Activated CD4-positive, alpha-beta T cell treated with anti-CD3 and anti-CD28 coated beads, Interleukin-2, amount 50 U/mL, for 48 hours (primary cell): ENCODE data around the gene IFI16.
"Not testable (repeated sequence)": the region's sequence is repeated elsewhere in the genome, so short reads cannot be mapped to it uniquely, and the experiment has no call there.

ENCODE experiments used
- DNase-seq, 2 experiments: peaks; one replicate each; pipeline ENCODE4 v3.0.0-alpha.2; 2020

The IFI16 gene

GRCh38 chr1:159009704-159010361 is at the start of gene IFI16:
TSS of gene IFI16 (plus strand) at chr1:159009907. CDS start at chr1:159014681, 4,774 bp downstream.
- peak; percentile 43 to 59 for DNase-seq

- DNase-seq = no peak
Observed at GRCh38 chr1:158961178-158961577, 48.5 kb upstream of the IFI16 start.

DNA sequence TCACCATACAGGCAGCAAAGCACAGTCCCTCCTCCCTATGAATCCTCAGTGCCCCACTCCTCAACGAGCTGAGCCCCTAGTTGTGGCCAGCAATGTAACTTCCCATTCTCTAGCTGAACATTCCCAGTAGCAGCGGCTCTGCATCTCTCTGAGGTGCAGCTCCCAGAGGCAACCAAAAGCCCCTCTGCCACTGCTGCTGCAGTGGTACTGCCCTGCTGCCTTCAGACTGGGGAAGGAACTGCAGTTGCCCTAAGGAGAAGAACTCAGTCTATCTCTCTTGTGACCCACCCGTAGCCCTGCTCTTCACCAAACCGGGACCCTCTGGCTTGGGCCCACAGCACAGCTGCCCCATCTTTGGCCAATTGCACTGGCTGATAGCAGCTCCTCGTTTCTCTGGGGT is 46.7 kb upstream of the IFI16 start:
- DNase-seq = no peak

DNA sequence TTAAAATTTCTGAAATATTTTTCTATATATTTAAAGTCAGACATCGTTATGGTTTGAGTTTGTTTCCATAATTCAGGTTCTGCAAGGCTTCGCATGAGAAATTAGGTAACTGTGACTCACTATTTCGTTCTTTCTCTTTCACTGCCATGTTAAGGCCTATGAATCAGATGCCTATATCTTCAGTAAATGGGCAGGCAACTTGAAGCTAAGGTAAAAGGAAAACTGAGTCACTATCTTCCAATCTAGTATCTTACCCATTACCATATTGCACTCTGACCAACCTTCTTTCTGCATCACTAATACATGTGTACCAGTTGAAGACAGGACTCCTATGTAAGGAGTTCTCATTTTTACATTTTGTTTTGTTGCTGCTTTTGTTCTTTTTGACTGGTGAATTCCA is 40.5 kb upstream of the IFI16 start:
- DNase-seq = no peak

- DNase-seq = peak in 1 of 2 experiments; percentile 20
Observed at GRCh38 chr1:158969855-158970254, 39.9 kb upstream of the IFI16 start.

- DNase-seq = no peak
Observed at GRCh38 chr1:158972841-158973240, 36.9 kb upstream of the IFI16 start.

- DNase-seq = no peak
Observed at GRCh38 chr1:158976219-158976618, 33.5 kb upstream of the IFI16 start.

DNA sequence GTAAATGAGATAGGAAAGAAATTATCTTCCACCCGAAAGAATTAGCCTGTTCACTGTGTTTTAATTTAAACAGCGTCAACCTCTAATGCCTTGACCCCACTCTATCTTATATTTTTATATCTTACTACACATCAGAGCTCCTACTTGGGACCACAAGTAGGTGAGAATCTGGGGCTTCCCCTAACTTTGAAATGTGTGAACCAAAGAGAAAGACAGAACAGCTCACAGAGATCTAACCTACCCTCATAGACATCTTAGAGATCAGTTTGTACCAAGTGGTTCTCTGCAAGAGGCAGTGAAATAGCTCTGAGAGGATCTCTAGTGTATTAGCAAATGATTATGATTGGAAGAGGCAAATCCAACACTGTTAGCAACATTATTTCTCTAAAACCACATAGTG is 31.0 kb upstream of the IFI16 start:
- DNase-seq = no peak

DNA sequence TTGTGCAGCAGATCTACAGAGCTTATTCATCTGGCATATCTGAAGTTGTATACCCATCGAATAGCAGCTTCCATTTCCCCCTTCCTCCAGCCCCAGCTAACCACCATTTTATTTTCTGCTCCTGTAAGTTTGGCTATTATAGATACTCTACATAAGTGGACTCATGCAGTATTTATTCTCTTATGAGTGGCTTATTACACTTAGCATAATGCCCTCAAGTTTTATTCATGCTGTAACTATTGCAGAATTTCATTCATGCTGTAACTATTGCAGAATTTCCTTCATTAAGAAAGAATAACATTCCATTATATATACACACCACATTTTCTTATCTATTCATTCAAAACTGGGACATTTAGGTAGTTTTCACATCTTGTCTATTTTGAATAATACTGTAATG is 30.5 kb upstream of the IFI16 start:
- no peak for DNase-seq

- no peak for DNase-seq
Observed at GRCh38 chr1:158983235-158983634, 26.5 kb upstream of the IFI16 start.

- no peak for DNase-seq
Observed at GRCh38 chr1:158984386-158984785, 25.3 kb upstream of the IFI16 start.

DNA sequence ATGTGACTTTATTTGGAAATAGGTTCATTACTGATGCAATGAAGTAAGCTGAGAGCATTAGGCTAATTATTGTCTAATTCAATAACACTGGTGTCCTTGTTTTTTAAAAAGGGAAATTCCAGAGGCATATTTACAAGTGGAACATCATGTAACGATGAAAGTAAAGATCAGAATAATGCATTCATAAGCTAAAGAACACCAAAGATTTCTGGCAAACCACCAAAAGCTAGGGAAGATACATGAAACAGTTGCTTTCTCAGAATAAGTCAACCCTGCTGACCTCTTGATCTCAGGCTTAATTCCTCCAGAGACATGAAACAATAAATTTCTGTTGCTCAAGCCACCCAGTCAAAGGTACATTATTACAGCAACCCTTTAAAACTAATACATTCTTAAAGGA is 20.3 kb upstream of the IFI16 start:
- DNase-seq = no peak

- no peak for DNase-seq
Observed at GRCh38 chr1:158992787-158993312, 16.9 kb upstream of the IFI16 start.

DNA sequence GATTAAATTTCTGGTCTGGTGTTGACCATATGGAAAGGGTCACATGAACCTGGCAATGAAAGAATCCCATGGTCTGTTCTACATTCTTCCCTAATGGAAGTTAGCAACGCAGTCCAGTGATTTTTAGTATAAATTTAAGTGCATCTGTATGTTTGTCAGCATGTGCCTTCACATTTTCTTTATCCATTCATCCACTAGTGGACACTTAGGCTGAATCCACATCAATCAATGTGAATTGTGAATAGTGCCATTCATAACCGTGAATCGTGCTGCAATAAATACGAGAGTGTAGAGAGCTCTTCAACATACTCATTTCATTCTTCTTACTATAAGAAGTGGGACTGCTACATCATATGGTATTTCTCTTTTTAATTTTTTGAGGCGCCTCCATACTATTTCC is 12.7 kb upstream of the IFI16 start:
- DNase-seq = no peak

GRCh38 chr1:158998037-158998780 is 11.5 kb upstream of the IFI16 start:
- no peak for DNase-seq

DNA sequence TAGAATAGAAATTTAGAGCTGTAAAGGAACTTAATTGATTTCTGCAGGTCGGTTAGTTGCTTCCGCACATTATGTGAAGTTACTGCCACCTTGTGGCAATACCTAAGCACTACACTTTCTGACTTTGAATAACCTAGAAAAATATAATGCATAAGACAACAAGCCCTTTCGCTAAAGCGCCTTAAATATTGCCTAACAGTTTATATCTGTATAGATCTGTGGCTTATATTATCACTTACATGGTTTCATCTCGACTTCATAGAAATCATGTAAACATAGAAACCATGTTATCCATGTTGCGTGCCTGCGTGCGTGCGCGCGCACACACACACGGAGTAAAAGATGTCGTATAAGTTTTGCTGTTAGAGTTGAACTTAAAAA is 10.9 kb upstream of the IFI16 start:
- DNase-seq = no peak

DNA sequence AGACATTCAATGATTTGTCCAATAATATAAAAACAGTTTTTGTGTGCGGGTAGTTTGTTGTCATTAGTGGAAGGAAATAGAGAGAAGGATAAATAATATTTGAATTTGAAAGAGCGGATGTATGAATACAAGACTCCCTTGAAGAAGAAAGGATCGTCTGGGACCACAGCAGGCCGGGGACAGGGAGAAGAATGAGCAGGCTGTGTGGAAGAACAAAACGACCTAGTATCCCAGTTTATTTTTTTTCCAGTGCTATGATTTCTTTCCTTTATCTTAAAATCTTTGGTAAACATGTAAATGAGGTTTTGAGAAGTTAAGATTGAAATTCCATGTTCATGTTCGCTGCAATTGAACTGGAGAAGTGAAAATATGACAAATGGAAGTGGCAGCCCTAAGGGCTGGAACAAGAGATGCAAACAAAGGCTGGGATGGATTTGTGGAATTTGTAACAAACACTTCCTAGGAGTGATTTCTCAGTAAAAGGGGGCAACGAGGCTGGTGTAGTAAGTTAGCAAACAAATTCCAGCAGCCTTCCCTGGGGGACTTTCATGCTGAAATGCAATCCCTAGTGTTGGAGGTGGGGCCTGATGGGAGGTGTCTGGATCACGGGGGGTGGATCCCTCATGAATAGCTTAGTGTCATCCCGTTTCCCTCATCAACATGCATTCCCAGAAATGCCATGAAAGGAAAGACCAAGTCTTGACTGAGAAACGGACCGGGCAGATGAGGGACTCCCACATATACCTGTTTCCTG is 10.2 kb upstream of the IFI16 start:
- DNase-seq = no peak

GRCh38 chr1:159000070-159000409 is 9.7 kb upstream of the IFI16 start:
- DNase-seq = no peak

- no peak for DNase-seq
Observed at GRCh38 chr1:159000625-159001024, 9.1 kb upstream of the IFI16 start.

DNA sequence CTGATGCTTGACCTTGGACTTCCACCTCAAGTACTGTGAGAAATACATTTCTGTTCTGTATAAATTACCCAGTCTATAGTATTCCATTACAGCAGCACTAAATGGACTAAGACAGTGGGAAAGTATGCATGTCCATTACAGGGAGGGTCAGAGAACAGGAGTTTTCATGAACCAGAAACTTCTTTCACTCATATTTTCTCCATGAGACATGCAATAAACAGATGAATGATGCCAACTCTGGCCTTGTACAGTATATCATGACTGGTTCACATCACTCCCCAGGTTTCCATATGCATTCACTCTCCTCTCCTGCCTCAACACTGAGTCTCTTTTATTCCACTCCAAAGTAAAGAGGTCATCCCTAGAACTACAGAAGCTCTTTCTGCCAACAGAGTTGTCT is 4.5 kb upstream of the IFI16 start:
- no peak for DNase-seq

GRCh38 chr1:159005676-159006075 is 4.0 kb upstream of the IFI16 start:
- no peak for DNase-seq

GRCh38 chr1:159006210-159006807 is 3.4 kb upstream of the IFI16 start:
- DNase-seq = not testable (repeated sequence)

- DNase-seq = no peak
Observed at GRCh38 chr1:159007726-159008125, 2.0 kb upstream of the IFI16 start.
